Parathyroid adenoma (tissue), 2 donors: ENCODE measurements around the gene SLC24A5.

Experiments used
- H2AFZ ChIP-seq: fragments of 300-600 bp; sonication (generic); one replicate; pipeline ENCODE4 v1.7.0; 2017; ENCODE audit warnings: antibody characterized with exemption, mild to moderate bottlenecking
- H3K27ac ChIP-seq: fragments of 300-600 bp; sonication (generic); one replicate; pipeline ENCODE4 v1.7.0; 2017
- H3K27me3 ChIP-seq: fragments of 300-600 bp; sonication (generic); one replicate; pipeline ENCODE4 v1.7.0; 2017; ENCODE audit warnings: low read length; ENCODE audit not compliant: control insufficient read depth, insufficient read depth
- H3K36me3 ChIP-seq: fragments of 300-600 bp; sonication (generic); one replicate; pipeline ENCODE4 v1.7.0; 2017; ENCODE audit warnings: low read length; ENCODE audit not compliant: control insufficient read depth, insufficient read depth
- H3K4me1 ChIP-seq: fragments of 300-600 bp; sonication (generic); one replicate; pipeline ENCODE4 v1.7.0; 2017; ENCODE audit warnings: control low read depth
- H3K4me2 ChIP-seq: fragments of 300-600 bp; sonication (generic); one replicate; pipeline ENCODE4 v1.7.0; 2017; ENCODE audit warnings: low read length
- H3K4me3 ChIP-seq: fragments of 300-600 bp; sonication (generic); one replicate; pipeline ENCODE4 v1.7.0; 2017; ENCODE audit warnings: low read depth, low read length
- H3K79me2 ChIP-seq: fragments of 300-600 bp; sonication (generic); one replicate; pipeline ENCODE4 v1.7.0; 2017; ENCODE audit warnings: control low read depth
- H3K9ac ChIP-seq: fragments of 300-600 bp; sonication (generic); one replicate; pipeline ENCODE4 v1.7.0; 2017; ENCODE audit warnings: mild to moderate bottlenecking
- H3K9me3 ChIP-seq: fragments of 300-600 bp; sonication (generic); one replicate; pipeline ENCODE4 v1.7.0; 2017; ENCODE audit warnings: low read length; ENCODE audit not compliant: control insufficient read depth
- CTCF ChIP-seq: fragments of 300-600 bp; sonication (generic); IDR thresholded peaks from one replicate; pipeline ENCODE4 v1.7.0; 2017; ENCODE audit warnings: antibody characterized with exemption, mild to moderate bottlenecking
- donor health status: primary hyperparathyroidism.

Gene SLC24A5

DNA sequence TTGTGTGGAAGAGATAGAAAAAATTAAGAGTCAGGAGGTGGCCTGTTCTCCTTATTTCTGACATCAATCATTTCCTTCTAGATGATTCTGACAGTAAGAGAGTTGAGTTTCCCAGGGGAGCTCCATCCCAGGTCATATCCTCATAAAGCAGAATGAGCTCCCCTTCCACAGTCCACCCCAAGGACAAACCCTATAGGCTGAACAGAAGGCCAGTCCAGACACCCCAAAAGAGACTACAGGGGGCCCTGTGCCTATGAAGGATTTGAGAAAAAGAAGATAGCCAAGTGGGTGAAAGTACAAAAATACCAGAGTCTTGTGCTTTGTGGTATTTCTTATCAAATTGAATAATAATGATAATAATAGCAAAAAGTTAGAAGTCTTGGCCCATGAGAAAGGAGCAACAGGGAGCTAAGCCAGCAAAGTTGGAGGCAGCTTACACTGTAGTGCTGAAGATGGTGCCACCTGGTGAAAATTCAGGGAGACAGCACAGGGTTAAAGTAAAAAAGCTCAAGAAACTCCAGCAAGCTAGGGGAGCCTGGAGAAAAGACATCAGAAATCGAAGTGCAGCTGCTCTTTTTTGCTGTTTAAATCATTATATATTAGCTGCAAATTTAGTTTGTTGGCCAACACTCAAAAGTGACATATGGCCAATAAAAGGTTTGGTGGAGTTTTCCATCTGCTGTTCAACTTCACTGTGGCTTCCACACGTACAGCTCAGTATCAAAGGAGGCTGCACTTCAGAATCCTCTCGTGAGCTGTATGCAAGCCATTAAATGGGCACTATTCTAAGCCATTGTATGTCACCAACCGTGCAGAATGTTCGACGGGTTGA is 35.8 kb upstream of the SLC24A5 start:
- no peak for TF ChIP-seq CTCF
- Histone ChIP-seq H3K4me1 (no peaks in the 10 kb centered on the region), H2AFZ (no peak overlapping the region), H3K4me2 (no peak overlapping the region), H3K36me3 (no peaks in the 10 kb centered on the region), H3K79me2 (no peaks in the 10 kb centered on the region), H3K27ac (no peak overlapping the region), H3K27me3 (no peaks in the 10 kb centered on the region), H3K4me3 (no peak overlapping the region), H3K9ac (no peak overlapping the region), H3K9me3 (no peaks in the 10 kb centered on the region)

GRCh38 chr15:48085591-48085930 is 35.2 kb upstream of the SLC24A5 start:
- Histone ChIP-seq H3K79me2 (no peaks in the 10 kb centered on the region), H3K9me3 (no peaks in the 10 kb centered on the region), H3K27ac (no peak overlapping the region), H3K4me2 (no peak overlapping the region), H3K27me3 (no peaks in the 10 kb centered on the region), H3K4me3 (no peak overlapping the region), H2AFZ (no peak overlapping the region), H3K4me1 (no peaks in the 10 kb centered on the region), H3K36me3 (no peaks in the 10 kb centered on the region), H3K9ac (no peak overlapping the region)
- no peak for TF ChIP-seq CTCF

DNA sequence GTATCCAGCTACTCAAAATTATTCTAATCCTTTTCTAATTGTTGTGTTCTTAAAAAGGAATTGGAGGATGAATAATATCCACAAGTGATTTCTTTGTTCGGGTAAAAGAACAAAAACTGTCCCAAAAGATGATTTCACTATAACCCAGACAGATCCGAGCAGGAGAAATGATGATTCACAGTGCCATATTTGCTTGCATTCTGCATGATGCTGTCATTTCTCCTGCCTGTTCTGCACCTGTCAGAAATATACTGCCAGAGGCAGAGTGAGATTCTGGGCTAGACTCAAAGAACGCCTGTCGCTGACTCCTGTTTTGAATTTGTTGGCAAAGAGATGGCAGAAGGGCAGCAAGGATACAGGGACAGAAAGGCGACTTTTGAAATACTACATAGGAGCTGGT is 34.7 kb upstream of the SLC24A5 start:
- no peak overlapping the region for H3K4me3 ChIP-seq
- H2AFZ ChIP-seq = no peak overlapping the region
- H3K27me3 ChIP-seq = no peaks in the 10 kb centered on the region
- H3K27ac ChIP-seq = no peak overlapping the region
- H3K9me3 ChIP-seq = no peaks in the 10 kb centered on the region
- H3K79me2 ChIP-seq = no peaks in the 10 kb centered on the region
- no peak overlapping the region for H3K4me2 ChIP-seq
- no peaks in the 10 kb centered on the region for H3K36me3 ChIP-seq
- H3K4me1 ChIP-seq = no peaks in the 10 kb centered on the region
- TF ChIP-seq CTCF = no peak
- H3K9ac ChIP-seq = no peak overlapping the region

GRCh38 chr15:48086576-48086975 is 34.2 kb upstream of the SLC24A5 start:
- Histone ChIP-seq H3K4me1 (no peaks in the 10 kb centered on the region), H2AFZ (no peak overlapping the region), H3K4me2 (no peak overlapping the region), H3K9ac (no peak overlapping the region), H3K4me3 (no peak overlapping the region), H3K9me3 (no peaks in the 10 kb centered on the region), H3K79me2 (no peaks in the 10 kb centered on the region), H3K27me3 (no peaks in the 10 kb centered on the region), H3K36me3 (no peaks in the 10 kb centered on the region), H3K27ac (no peak overlapping the region)
- no peak for TF ChIP-seq CTCF

DNA sequence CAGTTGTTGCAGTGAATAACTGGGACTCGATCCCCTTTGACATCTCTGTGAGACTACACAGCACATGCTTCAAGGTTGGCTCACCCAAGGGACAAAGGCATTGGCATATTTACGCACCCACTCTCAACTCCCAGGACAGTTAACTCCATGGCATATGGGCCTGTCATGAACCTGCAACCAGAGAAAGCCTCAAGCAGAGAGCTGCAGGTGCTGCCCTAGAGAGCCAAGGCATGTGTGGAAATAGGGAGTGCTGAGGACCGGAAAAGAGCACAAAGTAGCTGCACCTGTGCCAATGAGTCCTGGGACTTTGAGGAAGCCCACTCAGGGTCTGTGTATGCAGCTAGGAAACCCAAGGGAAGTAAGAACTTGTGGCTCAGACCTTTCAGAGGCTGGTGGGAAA is 32.9 kb upstream of the SLC24A5 start:
- Histone ChIP-seq H2AFZ (no peak overlapping the region), H3K27me3 (no peaks in the 10 kb centered on the region), H3K4me1 (no peaks in the 10 kb centered on the region), H3K27ac (no peak overlapping the region), H3K79me2 (no peaks in the 10 kb centered on the region), H3K36me3 (no peaks in the 10 kb centered on the region), H3K9ac (no peak overlapping the region), H3K4me2 (no peak overlapping the region), H3K9me3 (no peaks in the 10 kb centered on the region), H3K4me3 (no peak overlapping the region)
- no peak for TF ChIP-seq CTCF
